ENCODE data around the gene PKN1. TPM values are rescaled to one million over a fixed set of nuclear protein-coding genes. Genes with fewer than 3 reads are reported as not detected.

PKN1 gene
- total and polyA plus RNA-seq, 9 of the 15 experiments (the other 6 are each of a cell fraction or from before 2014, with no cell fraction given) = 0.30 to 228 (median 77.5) TPM

DNA sequence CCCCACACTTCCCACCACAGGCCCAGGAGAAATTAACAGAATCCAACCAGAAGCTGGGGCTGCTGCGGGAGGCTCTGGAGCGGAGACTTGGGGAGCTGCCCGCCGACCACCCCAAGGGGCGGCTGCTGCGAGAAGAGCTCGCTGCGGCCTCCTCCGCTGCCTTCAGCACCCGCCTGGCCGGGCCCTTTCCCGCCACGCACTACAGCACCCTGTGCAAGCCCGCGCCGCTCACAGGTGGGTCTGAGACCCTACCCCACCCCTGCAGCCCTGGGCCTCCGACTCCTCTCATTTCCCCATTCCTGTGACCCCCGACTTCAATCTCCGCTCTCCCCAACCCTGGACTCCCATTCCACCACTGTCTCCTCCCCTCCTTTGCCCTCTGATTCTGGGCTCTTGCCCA, 17.8 kb downstream of the PKN1 start:
- H3K36me3 ChIP-seq (ENCODE audit: control insufficient read depth, insufficient read depth, low read length) = peaks cover 66% of the 10 kb centered on the region
- in situ Hi-C loops (cut with MboI) = no loop called here
- ChIA-PET POLR2A (interaction anchor here (0.6 to 1.5 kb wide), 7 partner anchors 10 to 314 kb away, joined by 3 to 9 read pairs (median 6); partner anchors contain the start of gene ASF1B), CTCF (ENCODE audit: low intra/inter-chr PET ratio) (no interaction called here)
- no peak overlapping the region for H3K4me2 ChIP-seq (ENCODE audit: insufficient read depth, low read length)
- no peaks in the 10 kb centered on the region for H4K20me1 ChIP-seq (replicated peaks; ENCODE audit: control insufficient read depth, insufficient read depth, low read length)
- no peak overlapping the region for H3K27ac ChIP-seq (ENCODE audit: extremely low read depth, low read depth, low read length)
- H3K79me2 ChIP-seq (ENCODE audit: control insufficient read depth, insufficient read depth, low read length) = peaks cover 7% of the 10 kb centered on the region; the same call in 1 of the 3 replicates
- H3K9me1 ChIP-seq (ENCODE audit: control insufficient read depth, insufficient read depth, low read length) = peaks cover 5% of the 10 kb centered on the region
- H3K9ac ChIP-seq (ENCODE audit: insufficient read depth in 1 of 2, low read depth in 2 of 2, low read length in 2 of 2) = no peak overlapping the region
- 100% methylated on average over 8 of the region's 19 CpGs for whole genome bisulfite sequencing (ENCODE audit: insufficient coverage, low coverage, missing lambda C conversion rate)
- DNase-seq (ENCODE audit: extremely low read depth in 1 of 4, low spot score in 3 of 4) (no peak), FAIRE-seq (no peak), ATAC-seq (no peak)
- H3K4me1 ChIP-seq (replicated peaks in 1 of 2; ENCODE audit: control insufficient read depth in 2 of 2, insufficient read depth in 2 of 2, low read length in 2 of 2) = peaks cover 6 to 23% of the 10 kb centered on the region in 2 experiments; a peak in 4 of 5 replicates
- no peaks in the 10 kb centered on the region for H3K9me3 ChIP-seq (replicated peaks; ENCODE audit: control insufficient read depth, insufficient read depth, low read depth, low read length)
- intact Hi-C loops (cut with micrococcal nuclease) = no loop called here
- H3K27me3 ChIP-seq (ENCODE audit: control insufficient read depth in 2 of 2, insufficient read depth in 2 of 2, low read length in 2 of 2) = no peaks in the 10 kb centered on the region
- H2AFZ ChIP-seq (ENCODE audit: low read depth, low read length) = no peak overlapping the region
- H3K4me3 ChIP-seq = no peak overlapping the region
- TF ChIP-seq RHOXF2B (CRISPR knock-in tag; conservative IDR thresholded peaks at IDR 0.05) = no peak
- peak; percentile 13 for TF ChIP-seq HMGN3 (IDR thresholded peaks at IDR 0.05; ENCODE audit: borderline replicate concordance, extremely low read depth, insufficient read length, low read depth, low read length)
- TF ChIP-seq ZBTB1 (CRISPR knock-in tag; IDR thresholded peaks at IDR 0.05; ENCODE audit: borderline replicate concordance, low read depth) = no peak
- no peak for TF ChIP-seq GATAD2B (IDR thresholded peaks at IDR 0.05; ENCODE audit: borderline replicate concordance)
- TF ChIP-seq KAT7 (CRISPR knock-in tag; IDR thresholded peaks at IDR 0.05; ENCODE audit: borderline replicate concordance) = no peak
- peak; percentile 67 for TF ChIP-seq RBM22 (IDR thresholded peaks at IDR 0.05; ENCODE audit: low read depth, low read length, poor library complexity, severe bottlenecking)
- TF ChIP-seq SOX6 (IDR thresholded peaks at IDR 0.05) = no peak
- TF ChIP-seq ZC3H8 (IDR thresholded peaks at IDR 0.05) = no peak
- no peak for TF ChIP-seq CHCHD3 (CRISPR knock-in tag; IDR thresholded peaks at IDR 0.05)
- TF ChIP-seq ZNF583 (CRISPR knock-in tag; IDR thresholded peaks at IDR 0.05) = no peak
- no peak for TF ChIP-seq MYC (IDR thresholded peaks at IDR 0.05; ENCODE audit: low read depth, low read length)
- no peak for TF ChIP-seq MYC (CRISPR knock-in tag; IDR thresholded peaks at IDR 0.05; ENCODE audit: borderline replicate concordance, low read depth)
- no TSS peak for BruUV-seq (replicated peaks)
